Measurements from ENCODE around the gene SOCS7. TPM values are rescaled to one million over a fixed set of nuclear protein-coding genes. Genes with fewer than 3 reads are reported as not detected.

The SOCS7 gene
- total RNA-seq, 2 experiments from 2014 or later, result 21.8 to 25.3 TPM

- peaks cover 27% of the 10 kb centered on the region for H3K27me3 Mint-ChIP-seq
These were observed 73.4 kb downstream of the SOCS7 start for GRCh38 chr17:38425031-38425430.

DNA sequence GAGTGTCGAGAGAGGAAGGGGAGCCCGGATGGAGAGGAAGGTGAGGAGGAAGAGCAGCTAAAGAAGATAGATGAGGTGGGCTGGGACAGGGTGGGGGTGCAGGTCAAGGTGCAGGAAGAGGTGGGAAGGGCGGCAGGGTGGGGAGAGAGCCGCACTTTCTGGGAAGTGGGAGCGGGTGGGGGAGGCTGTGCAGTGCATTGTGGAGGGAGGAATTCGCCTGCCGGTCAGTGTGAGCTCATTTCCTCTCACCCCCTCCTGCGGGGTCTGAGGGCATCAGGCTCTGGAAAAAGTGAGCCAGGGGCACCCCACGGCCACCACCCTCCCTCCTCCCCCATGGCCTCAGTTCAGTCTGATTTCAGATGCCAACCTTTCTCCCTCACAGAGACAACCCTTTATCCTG lies 74.1 kb downstream of the SOCS7 start:
- intact Hi-C loops (cut with DNase I, micrococcal nuclease), result loop anchor here in 1 of 2 experiments (10.0 kb wide), 1 partner anchor 309 kb away; the partner anchor contains the start of gene CISD3

More at GRCh38 chr17:38425031-38425430, 73.4 kb downstream of the SOCS7 start:
- Mint-ChIP-seq H3K4me3 (no peak overlapping the region), H3K36me3 (ENCODE audit: low read depth) (no peaks in the 10 kb centered on the region), H3K4me1 (peaks cover 9% of the 10 kb centered on the region), H3K27ac (no peak overlapping the region), H3K9me3 (ENCODE audit: low read depth) (no peaks in the 10 kb centered on the region)
- ATAC-seq (no peak), DNase-seq (no peak)
- ChIA-PET CTCF (interaction anchor here (0.6 to 0.7 kb wide), 3 partner anchors 25 to 1319 kb away, joined by 3 to 4 read pairs (median 3); no protein-coding TSS in a partner anchor), POLR2A (no interaction called here)
- intact Hi-C loops (cut with DNase I, micrococcal nuclease), result loop anchor here in 1 of 2 experiments (10.0 kb wide), 1 partner anchor 310 kb away; the partner anchor contains the start of gene CISD3

DNA sequence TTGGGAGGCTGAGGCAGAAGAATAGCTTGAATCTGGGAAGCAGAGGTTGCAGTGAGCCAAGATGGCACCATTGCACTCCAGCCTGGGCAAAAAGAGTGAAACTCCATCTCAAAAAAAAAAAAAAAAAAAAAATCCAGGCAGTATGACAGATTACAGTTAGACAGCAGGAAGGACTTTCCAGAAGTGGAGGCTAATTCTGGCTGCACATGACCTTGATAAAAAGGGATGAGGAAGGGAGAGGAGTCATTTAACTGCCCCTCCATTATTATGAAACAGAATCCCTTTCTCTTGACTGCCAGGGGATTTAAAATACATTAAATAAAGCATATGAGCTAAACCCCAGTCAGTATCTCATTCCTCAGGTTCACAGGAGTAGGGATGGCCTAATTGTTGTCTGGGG lies 74.8 kb downstream of the SOCS7 start:
- H3K36me3 Mint-ChIP-seq (ENCODE audit: low read depth), result no peaks in the 10 kb centered on the region
- peaks cover 9% of the 10 kb centered on the region for H3K4me1 Mint-ChIP-seq
- no peak for DNase-seq
- CTCF ChIA-PET, result interaction anchor here (0.5 to 2.9 kb wide), 9 partner anchors 13 to 160 kb away, joined by 3 to 13 read pairs (median 3); no protein-coding TSS in a partner anchor
- H3K4me3 Mint-ChIP-seq, result no peak overlapping the region
- H3K27me3 Mint-ChIP-seq, result peaks cover 21% of the 10 kb centered on the region
- no peaks in the 10 kb centered on the region for H3K9me3 Mint-ChIP-seq (ENCODE audit: low read depth)
- ATAC-seq, result no peak
- H3K27ac Mint-ChIP-seq, result no peak overlapping the region
- POLR2A ChIA-PET, result no interaction called here
- intact Hi-C loops (cut with DNase I, micrococcal nuclease), result loop anchor here in 1 of 2 experiments (10.0 kb wide), 1 partner anchor 308 kb away; the partner anchor contains the start of gene CISD3

More for the DNA sequence above, 74.1 kb downstream of the SOCS7 start:
- DNase-seq, result no peak
- Mint-ChIP-seq H3K36me3 (ENCODE audit: low read depth) (no peaks in the 10 kb centered on the region), H3K27me3 (peaks cover 23% of the 10 kb centered on the region), H3K9me3 (ENCODE audit: low read depth) (no peaks in the 10 kb centered on the region), H3K27ac (no peak overlapping the region), H3K4me3 (no peak overlapping the region), H3K4me1 (peaks cover 9% of the 10 kb centered on the region)
- no peak for ATAC-seq
- ChIA-PET POLR2A (no interaction called here), CTCF (interaction anchor here (0.7 to 2.9 kb wide), 2 partner anchors 76 to 91 kb away, joined by 3 to 13 read pairs; no protein-coding TSS in a partner anchor)

DNA sequence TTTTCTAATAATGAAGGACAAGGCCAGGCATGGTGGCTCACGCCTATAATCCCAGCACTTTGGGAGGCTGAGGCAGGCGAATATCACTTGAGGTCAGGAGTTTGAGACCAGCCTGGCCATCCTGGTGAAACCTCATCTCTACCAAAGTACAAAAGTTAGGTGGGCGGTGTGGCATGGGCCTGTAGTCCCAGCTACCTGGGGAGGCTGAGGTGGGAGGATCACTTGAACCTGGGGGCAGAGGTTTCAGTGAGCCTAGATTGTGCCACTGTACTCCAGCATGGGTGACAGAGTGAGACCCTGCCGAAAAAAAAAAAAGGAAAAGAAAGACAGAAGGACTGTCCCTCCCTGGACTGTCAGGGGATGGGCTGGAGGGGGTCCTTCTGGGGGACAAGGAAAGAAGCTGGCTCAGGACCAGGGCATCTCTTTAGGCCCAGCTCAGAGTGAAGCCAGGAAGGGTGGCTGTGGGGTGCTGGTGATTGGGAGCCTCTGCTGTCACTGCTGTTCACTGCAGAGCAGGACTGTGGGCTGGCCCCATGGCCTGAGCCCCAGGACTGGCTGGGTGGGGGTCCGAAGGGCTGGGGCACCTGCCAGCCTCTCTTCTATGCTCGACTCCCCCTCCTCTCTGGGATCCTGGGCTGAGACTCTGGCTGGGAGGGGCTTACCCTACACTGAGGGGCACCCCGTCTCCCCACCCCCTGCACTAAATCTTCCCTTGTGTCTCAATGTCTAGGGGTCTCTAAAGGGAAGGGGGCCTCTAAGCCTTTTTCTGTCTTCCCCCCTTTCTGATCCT lies 75.7 kb downstream of the SOCS7 start:
- H3K4me3 Mint-ChIP-seq, result peak overlapping the region; percentile 69
- no peaks in the 10 kb centered on the region for H3K36me3 Mint-ChIP-seq (ENCODE audit: low read depth)
- ChIA-PET POLR2A (no interaction called here), CTCF (interaction anchor here (0.8 to 2.9 kb wide), 7 partner anchors 14 to 240 kb away, joined by 3 to 13 read pairs (median 3); no protein-coding TSS in a partner anchor)
- peaks cover 9% of the 10 kb centered on the region for H3K4me1 Mint-ChIP-seq
- H3K9me3 Mint-ChIP-seq (ENCODE audit: low read depth), result no peaks in the 10 kb centered on the region
- intact Hi-C loops (cut with DNase I, micrococcal nuclease), result loop anchor here in 1 of 2 experiments (10.0 kb wide), 1 partner anchor 307 kb away; the partner anchor contains the start of gene CISD3
- DNase-seq (no peak), ATAC-seq (no peak)
- H3K27ac Mint-ChIP-seq, result no peak overlapping the region
- H3K27me3 Mint-ChIP-seq, result peaks cover 17% of the 10 kb centered on the region

- ChIA-PET CTCF (interaction anchor here (0.6 to 2.9 kb wide), 4 partner anchors 64 to 239 kb away, joined by 3 to 13 read pairs (median 3); partner anchors contain the start of gene GPR179), POLR2A (no interaction called here)
- H3K27ac Mint-ChIP-seq, result no peak within 1 kb of the TSS
- H3K27me3 Mint-ChIP-seq, result peaks cover 14% of the 10 kb centered on the region
- H3K4me3 Mint-ChIP-seq, result peak within 1 kb of the TSS; percentile 69
- no peaks in the 10 kb centered on the region for H3K9me3 Mint-ChIP-seq (ENCODE audit: low read depth)
- ATAC-seq (peak; percentile 45), DNase-seq (peak; percentile 59)
- peaks cover 9% of the 10 kb centered on the region for H3K4me1 Mint-ChIP-seq
- H3K36me3 Mint-ChIP-seq (ENCODE audit: low read depth), result no peaks in the 10 kb centered on the region
- intact Hi-C loops (cut with DNase I, micrococcal nuclease), result loop anchor here in 1 of 2 experiments (10.0 kb wide), 1 partner anchor 307 kb away; the partner anchor contains the start of gene CISD3
These were observed 76.5 kb downstream of the SOCS7 start, which contains the start of gene ARHGAP23 for GRCh38 chr17:38428112-38428642. TSS of gene ARHGAP23 (plus strand) at chr17:38428464. CDS start at chr17:38428486, 22 bp downstream.

DNA sequence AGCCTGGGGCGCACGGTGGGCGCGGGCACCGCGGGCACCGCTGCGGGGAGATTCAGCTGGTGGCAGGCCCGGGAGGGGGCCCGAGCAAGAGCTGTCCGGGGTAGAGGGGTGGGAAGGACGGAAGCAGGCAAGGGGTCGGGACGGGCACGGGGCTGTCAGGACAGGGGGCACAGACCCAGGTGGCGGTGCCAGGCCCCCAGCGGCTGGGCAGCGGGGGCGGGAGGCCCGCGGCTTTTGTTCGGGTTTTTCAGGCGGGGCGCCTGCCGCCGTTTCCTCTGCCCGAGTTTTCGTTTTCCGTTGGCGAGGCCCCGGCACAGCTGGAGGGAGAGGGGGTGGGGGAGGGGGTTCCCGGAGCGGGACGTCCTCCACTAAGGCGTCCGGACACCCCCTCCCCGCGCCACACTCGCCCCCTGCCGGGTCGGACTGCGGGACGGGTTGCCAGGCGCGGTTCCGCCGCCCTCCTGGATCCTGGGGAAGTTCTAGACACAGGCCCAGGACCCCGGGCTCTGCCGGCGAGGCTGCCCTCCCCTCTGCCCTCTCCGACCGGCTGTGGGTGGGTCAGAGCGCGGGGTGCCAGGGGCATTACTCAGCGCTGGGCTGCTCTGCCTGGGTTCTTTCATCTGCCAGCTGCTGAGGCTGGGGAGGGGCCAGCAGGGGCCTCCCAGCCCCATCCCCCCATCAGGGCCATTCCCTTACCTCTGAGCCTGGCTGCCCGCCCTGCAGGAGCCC lies 77.2 kb downstream of the SOCS7 start:
- Mint-ChIP-seq H3K4me1 (peaks cover 9% of the 10 kb centered on the region), H3K27ac (no peak overlapping the region), H3K27me3 (peaks cover 14% of the 10 kb centered on the region), H3K4me3 (peak overlapping the region; percentile 44), H3K36me3 (ENCODE audit: low read depth) (no peaks in the 10 kb centered on the region), H3K9me3 (ENCODE audit: low read depth) (no peaks in the 10 kb centered on the region)
- ChIA-PET POLR2A (no interaction called here), CTCF (interaction anchor here (0.6 to 2.9 kb wide), 5 partner anchors 79 to 98 kb away, joined by 3 to 13 read pairs (median 3); partner anchors contain the start of gene GPR179)
- intact Hi-C loops (cut with DNase I, micrococcal nuclease), result loop anchor here in 1 of 2 experiments (10.0 kb wide), 1 partner anchor 306 kb away; the partner anchor contains the start of gene CISD3
- ATAC-seq (peak; percentile 62), DNase-seq (peak; percentile 61)

DNA sequence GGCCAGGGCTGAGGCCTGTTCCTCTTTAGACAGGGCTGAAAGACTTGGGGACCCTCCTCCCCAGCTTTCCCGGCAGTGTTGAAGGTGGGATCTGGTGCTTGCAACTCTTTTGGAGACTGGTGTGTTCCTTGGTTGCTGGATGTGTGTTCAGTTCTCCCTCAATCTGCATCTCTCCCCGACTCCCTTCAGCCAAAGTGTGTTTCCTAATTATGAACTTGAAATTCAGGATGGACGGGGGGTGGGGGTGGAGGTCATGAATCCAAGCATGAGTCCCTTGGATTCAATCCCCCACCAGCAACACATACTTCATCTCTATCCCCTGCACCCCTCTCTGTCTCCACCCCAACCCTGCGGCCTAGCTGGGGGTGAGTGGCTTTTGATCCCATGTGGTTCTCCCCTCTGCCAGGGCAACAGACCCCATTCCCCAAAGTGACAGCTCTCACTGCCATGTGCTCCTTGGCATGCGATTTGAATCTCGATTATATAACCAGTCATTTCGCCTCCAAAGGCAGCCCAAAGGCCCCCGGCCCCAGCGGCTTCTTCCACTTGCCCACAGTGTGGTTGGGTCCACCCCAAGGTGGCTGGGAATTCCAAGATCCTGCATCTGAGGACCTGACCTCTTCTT lies 77.9 kb downstream of the SOCS7 start:
- DNase-seq (no peak), ATAC-seq (no peak)
- H3K36me3 Mint-ChIP-seq (ENCODE audit: low read depth), result no peaks in the 10 kb centered on the region
- H3K4me1 Mint-ChIP-seq, result peaks cover 9% of the 10 kb centered on the region
- intact Hi-C loops (cut with DNase I, micrococcal nuclease), result loop anchor here in 1 of 2 experiments (10.0 kb wide), 1 partner anchor 305 kb away; the partner anchor contains the start of gene CISD3
- H3K4me3 Mint-ChIP-seq, result peak overlapping the region; percentile 44
- CTCF ChIA-PET, result interaction anchor here (0.7 to 0.9 kb wide), 2 partner anchors 80 to 96 kb away, joined by 3 read pairs; no protein-coding TSS in a partner anchor
- H3K27me3 Mint-ChIP-seq, result peaks cover 9% of the 10 kb centered on the region
- H3K9me3 Mint-ChIP-seq (ENCODE audit: low read depth), result no peaks in the 10 kb centered on the region
- POLR2A ChIA-PET, result no interaction called here
- H3K27ac Mint-ChIP-seq, result no peak overlapping the region

- DNase-seq (no peak), ATAC-seq (no peak)
- Mint-ChIP-seq H3K4me1 (peaks cover 9% of the 10 kb centered on the region), H3K27me3 (peaks cover 9% of the 10 kb centered on the region), H3K27ac (no peak overlapping the region), H3K36me3 (ENCODE audit: low read depth) (no peaks in the 10 kb centered on the region), H3K9me3 (ENCODE audit: low read depth) (no peaks in the 10 kb centered on the region), H3K4me3 (no peak overlapping the region)
- CTCF ChIA-PET, result interaction anchor here (0.6 kb wide), 1 partner anchor 41 kb away, joined by 4 read pairs; no protein-coding TSS in a partner anchor
- intact Hi-C loops (cut with DNase I, micrococcal nuclease), result no loop called here
- POLR2A ChIA-PET, result no interaction called here
These were observed 78.7 kb downstream of the SOCS7 start for GRCh38 chr17:38430316-38430715.

DNA sequence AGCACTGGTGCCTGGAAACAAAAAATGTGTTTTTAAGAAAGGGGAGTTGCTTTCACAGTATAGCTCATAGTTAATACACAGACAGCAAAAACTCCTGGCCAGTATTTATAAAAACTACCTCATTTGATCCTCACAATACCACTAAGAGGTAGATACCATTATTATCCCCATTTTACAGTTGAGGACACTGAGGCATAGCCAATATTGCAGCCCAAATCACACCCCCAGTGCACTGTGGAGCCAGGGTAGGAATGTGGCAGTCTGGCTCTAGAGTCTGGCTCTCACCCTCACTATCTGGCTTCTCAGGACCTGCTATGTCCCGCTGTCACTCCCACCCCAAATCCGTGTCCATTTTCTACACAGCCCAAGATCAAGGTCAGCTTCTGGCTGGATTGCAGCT lies 79.2 kb downstream of the SOCS7 start:
- ChIA-PET CTCF (interaction anchor here (0.6 kb wide), 2 partner anchors 36 to 42 kb away, joined by 3 to 4 read pairs; no protein-coding TSS in a partner anchor), POLR2A (no interaction called here)
- no peaks in the 10 kb centered on the region for H3K9me3 Mint-ChIP-seq (ENCODE audit: low read depth)
- peaks cover 7% of the 10 kb centered on the region for H3K27me3 Mint-ChIP-seq
- no peak overlapping the region for H3K4me3 Mint-ChIP-seq
- ATAC-seq, result no peak
- H3K36me3 Mint-ChIP-seq (ENCODE audit: low read depth), result no peaks in the 10 kb centered on the region
- peaks cover 9% of the 10 kb centered on the region for H3K4me1 Mint-ChIP-seq
- no peak for DNase-seq
- H3K27ac Mint-ChIP-seq, result no peak overlapping the region
- intact Hi-C loops (cut with DNase I, micrococcal nuclease), result no loop called here

DNA sequence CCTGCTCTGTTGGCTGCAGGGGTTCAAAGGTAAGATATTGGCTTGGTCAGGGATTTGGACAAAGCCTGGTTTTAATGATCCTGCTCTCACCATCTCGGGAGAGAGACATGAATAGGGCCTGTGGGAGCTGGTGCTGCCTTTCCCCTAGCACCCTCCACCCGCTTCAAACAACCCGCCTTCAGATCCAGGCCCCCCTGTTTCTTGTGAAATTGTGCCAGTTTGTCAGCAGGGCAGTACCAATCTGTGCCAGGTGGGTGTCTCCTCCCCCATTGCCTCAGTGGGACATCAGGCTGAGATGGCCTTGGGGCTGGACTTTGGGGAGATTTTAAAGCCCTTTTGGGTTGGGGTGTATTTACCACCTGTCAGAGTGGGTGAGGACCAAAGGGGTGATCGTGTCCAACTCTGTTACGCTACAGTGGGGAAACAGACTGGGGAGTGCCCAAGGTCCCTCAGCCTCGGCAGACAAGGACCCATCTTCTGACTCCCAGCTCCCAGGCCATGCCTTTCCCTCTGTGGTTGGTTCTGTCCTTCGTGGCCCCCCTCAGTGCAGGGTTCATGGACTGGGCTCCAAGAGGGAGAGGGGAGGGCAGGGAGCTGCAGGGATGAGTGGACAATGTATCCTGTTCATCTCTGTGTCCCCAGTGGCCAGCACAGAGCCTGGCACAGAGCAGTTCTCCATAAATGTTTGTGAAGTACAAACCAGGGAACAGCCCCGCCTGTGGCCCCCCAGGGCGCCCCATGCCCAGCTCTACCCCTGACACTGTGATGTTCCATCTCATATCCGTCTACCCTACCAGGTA lies 79.9 kb downstream of the SOCS7 start:
- H3K27ac Mint-ChIP-seq, result no peak overlapping the region
- no peak for ATAC-seq
- H3K4me1 Mint-ChIP-seq, result peaks cover 9% of the 10 kb centered on the region
- no peak overlapping the region for H3K4me3 Mint-ChIP-seq
- no peaks in the 10 kb centered on the region for H3K36me3 Mint-ChIP-seq (ENCODE audit: low read depth)
- intact Hi-C loops (cut with DNase I, micrococcal nuclease), result no loop called here
- peaks cover 7% of the 10 kb centered on the region for H3K27me3 Mint-ChIP-seq
- CTCF ChIA-PET, result interaction anchor here (1.5 kb wide), 1 partner anchor 8 kb away, joined by 7 read pairs; no protein-coding TSS in a partner anchor
- POLR2A ChIA-PET, result no interaction called here
- H3K9me3 Mint-ChIP-seq (ENCODE audit: low read depth), result no peaks in the 10 kb centered on the region
- no peak for DNase-seq

All from activated CD4-positive, alpha-beta T cell treated with anti-CD3 and anti-CD28 coated beads for 36 hours (primary cell).